Right lobe of liver (tissue), 4 donors: Measurements from ENCODE around the gene B4GALNT3.

Experiments
- CTCF ChIP-seq, 4 donors: fragments of 200-600 bp in 3 of 4; fragments of 450-650 bp in 1 of 4; IDR thresholded peaks; one replicate each; pipeline versions ENCODE4 v1.5.1 to v1.8.0; 2016 to 2022; ENCODE audit warnings: antibody characterized with exemption in 4 of 4, mild to moderate bottlenecking in 2 of 4
- POLR2A ChIP-seq: fragments of 450-650 bp; IDR thresholded peaks from one replicate; pipeline ENCODE4 v1.6.1; 2017; ENCODE audit warnings: antibody characterized with exemption, mild to moderate bottlenecking
- donor health status: DM: no; HTN: no; CAD: no.
- donor health status: DM: no; HTN: no; CAD: no.
- donor health status: DM: no; HTN: yes; CAD: no.

GRCh38 chr12:578748-579419, 119.1 kb downstream of the B4GALNT3 start:
- TF ChIP-seq CTCF (IDR thresholded peaks at IDR 0.05) (no peak), POLR2A (no peak)
